MM.1S (cell line): ENCODE measurements around the gene C3orf18.

Source experiments
- EZH2 ChIP-seq: fragments of 300-600 bp; sonication (generic); optimal IDR thresholded peaks from 2 replicates; pipeline ENCODE3; 2017; ENCODE audit warnings: low read depth, mild to moderate bottlenecking, antibody characterized with exemption, low read length, mixed read lengths
- TF ChIP-seq, protein P1 (sequence below): fragments of 300-600 bp; sonication (generic); IDR thresholded peaks from 2 replicates; pipeline ENCODE4 v1.5.1; 2016; ENCODE audit warnings: antibody characterized with exemption, low read length, mixed read lengths

GRCh38 chr3:50567011-50567385 is 549 bp downstream of the C3orf18 start:
- TF ChIP-seq, protein P1, sequence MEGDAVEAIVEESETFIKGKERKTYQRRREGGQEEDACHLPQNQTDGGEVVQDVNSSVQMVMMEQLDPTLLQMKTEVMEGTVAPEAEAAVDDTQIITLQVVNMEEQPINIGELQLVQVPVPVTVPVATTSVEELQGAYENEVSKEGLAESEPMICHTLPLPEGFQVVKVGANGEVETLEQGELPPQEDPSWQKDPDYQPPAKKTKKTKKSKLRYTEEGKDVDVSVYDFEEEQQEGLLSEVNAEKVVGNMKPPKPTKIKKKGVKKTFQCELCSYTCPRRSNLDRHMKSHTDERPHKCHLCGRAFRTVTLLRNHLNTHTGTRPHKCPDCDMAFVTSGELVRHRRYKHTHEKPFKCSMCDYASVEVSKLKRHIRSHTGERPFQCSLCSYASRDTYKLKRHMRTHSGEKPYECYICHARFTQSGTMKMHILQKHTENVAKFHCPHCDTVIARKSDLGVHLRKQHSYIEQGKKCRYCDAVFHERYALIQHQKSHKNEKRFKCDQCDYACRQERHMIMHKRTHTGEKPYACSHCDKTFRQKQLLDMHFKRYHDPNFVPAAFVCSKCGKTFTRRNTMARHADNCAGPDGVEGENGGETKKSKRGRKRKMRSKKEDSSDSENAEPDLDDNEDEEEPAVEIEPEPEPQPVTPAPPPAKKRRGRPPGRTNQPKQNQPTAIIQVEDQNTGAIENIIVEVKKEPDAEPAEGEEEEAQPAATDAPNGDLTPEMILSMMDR, result no peak
- no peak for TF ChIP-seq EZH2
